HG03060 (cell line): ENCODE measurements around the gene UPF1.

Source experiments
- ATAC-seq: cut with Tn5 transposase; IDR thresholded peaks from one replicate; pipeline ENCODE4 v1.9.1; 2021; ENCODE audit warnings: low read depth, moderate number of reproducible peaks; ENCODE audit not compliant: unreplicated experiment

The UPF1 gene

GRCh38 chr19:18853755-18854427 lies 22.1 kb downstream of the UPF1 start:
- no peak for ATAC-seq

- no peak for ATAC-seq
Observed at GRCh38 chr19:18854982-18855381, 23.2 kb downstream of the UPF1 start.

GRCh38 chr19:18855647-18856384 lies 24.1 kb downstream of the UPF1 start:
- no peak for ATAC-seq

- ATAC-seq: no peak
Observed at GRCh38 chr19:18856385-18857126, 24.8 kb downstream of the UPF1 start.

- no peak for ATAC-seq
Observed at GRCh38 chr19:18857223-18857622, 25.5 kb downstream of the UPF1 start.

GRCh38 chr19:18858906-18859646 lies 27.3 kb downstream of the UPF1 start:
- ATAC-seq: no peak

GRCh38 chr19:18859676-18860301 lies 28.0 kb downstream of the UPF1 start:
- ATAC-seq: no peak

- no peak for ATAC-seq
Observed at GRCh38 chr19:18860302-18860700, 28.5 kb downstream of the UPF1 start.

- ATAC-seq: no peak
Observed at GRCh38 chr19:18860725-18861124, 29.0 kb downstream of the UPF1 start.

GRCh38 chr19:18861235-18861634 lies 29.5 kb downstream of the UPF1 start:
- ATAC-seq: no peak

- no peak for ATAC-seq
Observed at GRCh38 chr19:18861917-18862316, 30.2 kb downstream of the UPF1 start.

- no peak for ATAC-seq
Observed at GRCh38 chr19:18862976-18863842, 31.4 kb downstream of the UPF1 start.

GRCh38 chr19:18863843-18864362 lies 32.1 kb downstream of the UPF1 start:
- no peak for ATAC-seq

- ATAC-seq: no peak
Observed at GRCh38 chr19:18865106-18865972, 33.6 kb downstream of the UPF1 start.

- no peak for ATAC-seq
Observed at GRCh38 chr19:18865973-18866799, 34.4 kb downstream of the UPF1 start.

- ATAC-seq: no peak
Observed at GRCh38 chr19:18866800-18867123, 35.0 kb downstream of the UPF1 start.

GRCh38 chr19:18867199-18867598 lies 35.4 kb downstream of the UPF1 start:
- no peak for ATAC-seq

GRCh38 chr19:18867751-18868150 lies 36.0 kb downstream of the UPF1 start:
- no peak for ATAC-seq
